A549 (cell line): Measurements from ENCODE around the gene CARMIL1. TPM values are rescaled to one million over a fixed set of nuclear protein-coding genes. Genes with fewer than 3 reads are reported as not detected.

Experiments used
- ATAC-seq, 2 experiments: fragments of 200-7000 bp in 1 of 2; fragments of >200 bp in 1 of 2; cut with Nextera tagmentation in 1 of 2; cut with Tn5 transposase in 1 of 2; 3 replicates each; pipeline versions ENCODE4 v1.8.0 to v1.9.1; 2018 to 2020; ENCODE audit warnings: mild to moderate bottlenecking in 1 of 2, moderate library complexity in 1 of 2
- CTCF ChIA-PET: fragments of 300-600 bp; sonication (Branson Sonifier 250); formaldehyde crosslinking; extraction: SDS; loops from one replicate; lab custom pipeline; 2021; ENCODE audit warnings: antibody characterized with exemption, inconsistent platforms; lab: Yijun Ruan, JAX
- POLR2A ChIA-PET: fragments of 350-600 bp; formaldehyde crosslinking; extraction: SDS; loops from one replicate; lab custom pipeline; 2021; ENCODE audit warnings: antibody characterized with exemption, inconsistent platforms; lab: Yijun Ruan, JAX
- DNase-seq, 2 experiments: peaks; one replicate each; pipeline versions ENCODE4 v3.0.0 to v3.0.0-alpha.2; 2011 to 2016; ENCODE audit warnings: low read depth in 1 of 2, low spot score in 1 of 2
- FAIRE-seq: peaks from 2 replicates; lab custom pipeline; 2011; peaks lifted over from hg19 to GRCh38; lab: Jason Lieb, UNC
- H3K27ac ChIP-seq, 2 experiments: fragments of >200 bp; sonication (Bioruptor Twin); formaldehyde crosslinking; 3 replicates each; pipeline ENCODE4 v1.5.1; 2016 to 2017
- H3K4me1 ChIP-seq: fragments of >200 bp; sonication (Bioruptor Twin); formaldehyde crosslinking; 3 replicates; pipeline ENCODE4 v1.6.1; 2016
- H3K4me2 ChIP-seq: fragments of >200 bp; sonication (Bioruptor Twin); formaldehyde crosslinking; 3 replicates; pipeline ENCODE4 v1.6.1; 2016
- H3K4me3 ChIP-seq: fragments of >200 bp; sonication (Bioruptor Twin); formaldehyde crosslinking; 3 replicates; pipeline ENCODE4 v1.5.1; 2016
- H3K9me3 ChIP-seq: fragments of >200 bp; sonication (Bioruptor Twin); formaldehyde crosslinking; 3 replicates; pipeline ENCODE4 v1.6.1; 2016
- BHLHE40 ChIP-seq: IDR thresholded peaks from 2 replicates; pipeline ENCODE4 v1.6.1; 2012; ENCODE audit warnings: low read depth, low read length, inconsistent platforms
- CBX2 ChIP-seq: fragments of 200-600 bp; sonication (generic); IDR thresholded peaks from 2 replicates; pipeline ENCODE4 v1.6.1; 2016; ENCODE audit warnings: low read depth, mild to moderate bottlenecking, borderline replicate concordance
- CHD2 ChIP-seq: fragments of 150-350 bp; IDR thresholded peaks from 2 replicates; pipeline ENCODE4 v1.6.1; 2014; ENCODE audit warnings: low read length; ENCODE audit not compliant: partially characterized antibody
- CHD4 ChIP-seq: fragments of 200-600 bp; sonication (generic); IDR thresholded peaks from 2 replicates; pipeline ENCODE4 v1.6.1; 2016; ENCODE audit warnings: antibody characterized with exemption, mild to moderate bottlenecking, borderline replicate concordance
- EHMT2 ChIP-seq: fragments of 200-600 bp; sonication (generic); IDR thresholded peaks from 2 replicates; pipeline ENCODE4 v1.6.1; 2016; ENCODE audit warnings: antibody characterized with exemption, low read depth, mild to moderate bottlenecking, moderate library complexity
- FOSB ChIP-seq: fragments of 250-450 bp; sonication (Bioruptor Pico); IDR thresholded peaks from 2 replicates; pipeline ENCODE4 v1.5.0; 2020; ENCODE audit warnings: mild to moderate bottlenecking, moderate library complexity
- FOSL2 ChIP-seq, 2 experiments: fragments of 450-650 bp in 1 of 2; fragments of >200 bp in 1 of 2; sonication (Bioruptor Twin) in 1 of 2; formaldehyde crosslinking; IDR thresholded peaks; 2 replicates each; pipeline versions ENCODE4 v1.5.0 to v1.6.1; 2016 to 2020; ENCODE audit warnings: mild to moderate bottlenecking in 1 of 2, moderate library complexity in 1 of 2
- FOXS1 ChIP-seq: fragments of 250-450 bp; sonication (Bioruptor Pico); IDR thresholded peaks from 2 replicates; pipeline ENCODE4 v1.5.0; 2020; ENCODE audit warnings: mild to moderate bottlenecking, moderate library complexity
- GATA3 ChIP-seq: IDR thresholded peaks from 2 replicates; pipeline ENCODE4 v1.6.1; 2012; ENCODE audit warnings: borderline replicate concordance
- HDAC2 ChIP-seq: fragments of 200-600 bp; sonication (generic); IDR thresholded peaks from 2 replicates; pipeline ENCODE4 v1.6.1; 2016
- JUNB ChIP-seq: fragments of >200 bp; sonication (Bioruptor Twin); formaldehyde crosslinking; IDR thresholded peaks from 2 replicates; pipeline ENCODE4 v1.6.1; 2016
- MAFK ChIP-seq: fragments of 450-650 bp; IDR thresholded peaks from 2 replicates; pipeline ENCODE4 v1.6.1; 2014; ENCODE audit not compliant: partially characterized antibody
- NR3C1 ChIP-seq: fragments of >200 bp; sonication (Bioruptor Twin); formaldehyde crosslinking; IDR thresholded peaks from 3 replicates; pipeline ENCODE4 v1.6.1; 2017
- PHF8 ChIP-seq: fragments of 200-600 bp; sonication (generic); IDR thresholded peaks from 2 replicates; pipeline ENCODE4 v1.6.1; 2016; ENCODE audit warnings: low read depth, mild to moderate bottlenecking, antibody characterized with exemption, moderate library complexity, borderline replicate concordance
- RAD21 ChIP-seq, 2 experiments: fragments of >200 bp in 1 of 2; sonication (Bioruptor Twin) in 1 of 2; formaldehyde crosslinking in 1 of 2; IDR thresholded peaks in 1 of 2; conservative IDR thresholded peaks in 1 of 2; 2 replicates in 1 of 2; 3 replicates in 1 of 2; pipeline ENCODE4 v1.6.1; 2012 to 2018; ENCODE audit warnings: inconsistent platforms in 1 of 2
- RFX5 ChIP-seq: fragments of 450-650 bp; IDR thresholded peaks from 2 replicates; pipeline ENCODE4 v1.7.1; 2014; ENCODE audit warnings: antibody characterized with exemption, mild to moderate bottlenecking, moderate library complexity
- SMC3 ChIP-seq: fragments of >200 bp; sonication (Bioruptor Twin); formaldehyde crosslinking; IDR thresholded peaks from 3 replicates; pipeline ENCODE4 v1.6.1; 2018; ENCODE audit warnings: inconsistent platforms
- SREBF2 ChIP-seq: fragments of 450-650 bp; IDR thresholded peaks from 2 replicates; pipeline ENCODE4 v1.6.1; 2014; ENCODE audit warnings: mild to moderate bottlenecking, moderate library complexity
- TP53 ChIP-seq: fragments of 250-450 bp; sonication (Bioruptor Pico); IDR thresholded peaks from 2 replicates; pipeline ENCODE4 v1.5.0; 2021; ENCODE audit warnings: mild to moderate bottlenecking, moderate library complexity
- ZC3H11A ChIP-seq: fragments of 450-650 bp; IDR thresholded peaks from 2 replicates; pipeline ENCODE4 v1.6.1; 2014; ENCODE audit warnings: antibody characterized with exemption, mild to moderate bottlenecking
- ZNF302 ChIP-seq: fragments of 250-450 bp; sonication (Bioruptor Pico); IDR thresholded peaks from 2 replicates; pipeline ENCODE4 v1.9.0; 2021; ENCODE audit warnings: inconsistent platforms, mild to moderate bottlenecking, moderate library complexity
- ZSCAN20 ChIP-seq: fragments of 250-450 bp; sonication (Bioruptor Pico); IDR thresholded peaks from 2 replicates; pipeline ENCODE4 v1.8.0; 2022; ENCODE audit warnings: mild to moderate bottlenecking, moderate library complexity
- WGBS: methylation state at CpG from one replicate; pipeline ENCODE4 v1.1.6; 2017; ENCODE audit errors: missing lambda C conversion rate; 5-methylcytosine and 5-hydroxymethylcytosine counted together
- polyA plus RNA-seq, 4 experiments: library from polyadenylated mRNA; depleted of rRNA in 3 of 4; stranded (reverse); fragments of >200 nt; fragmentation: RNase III in 1 of 4; extraction: RNeasy Plus Mini Kit Qiagen cat#74134 plus additional on column Dnase treatment in 1 of 4; gene quantifications; 2 replicates in 3 of 4; 3 replicates in 1 of 4; pipeline ENCODE4 v1.2.3, GENCODE V29; 2011 to 2017
- TF ChIP-seq, protein P1 (sequence below): fragments of >200 bp; sonication (Bioruptor Twin); formaldehyde crosslinking; IDR thresholded peaks from 3 replicates; pipeline ENCODE4 v1.6.1; 2016
- TF ChIP-seq, protein P2 (sequence below): fragments of 150-350 bp; IDR thresholded peaks from 2 replicates; pipeline ENCODE4 v1.6.1; 2014; ENCODE audit warnings: low read depth, mild to moderate bottlenecking, low read length
- TF ChIP-seq, protein P3 (sequence below): IDR thresholded peaks from 2 replicates; pipeline ENCODE4 v1.6.1; 2012; ENCODE audit warnings: low read depth, borderline replicate concordance
- TF ChIP-seq, protein P4 (sequence below): fragments of >200 bp; sonication (Bioruptor Twin); formaldehyde crosslinking; IDR thresholded peaks from 2 replicates; pipeline ENCODE4 v1.6.1; 2016
- TF ChIP-seq, protein P5 (sequence below): fragments of 250-450 bp; sonication (Bioruptor Pico); IDR thresholded peaks from 2 replicates; pipeline ENCODE4 v1.5.0; 2021; ENCODE audit warnings: mild to moderate bottlenecking, moderate library complexity, borderline replicate concordance

CARMIL1 gene
- polyA plus RNA-seq, 2 of the 4 experiments (the other 2 are of a cell fraction): 11.5 to 11.8 TPM

DNA sequence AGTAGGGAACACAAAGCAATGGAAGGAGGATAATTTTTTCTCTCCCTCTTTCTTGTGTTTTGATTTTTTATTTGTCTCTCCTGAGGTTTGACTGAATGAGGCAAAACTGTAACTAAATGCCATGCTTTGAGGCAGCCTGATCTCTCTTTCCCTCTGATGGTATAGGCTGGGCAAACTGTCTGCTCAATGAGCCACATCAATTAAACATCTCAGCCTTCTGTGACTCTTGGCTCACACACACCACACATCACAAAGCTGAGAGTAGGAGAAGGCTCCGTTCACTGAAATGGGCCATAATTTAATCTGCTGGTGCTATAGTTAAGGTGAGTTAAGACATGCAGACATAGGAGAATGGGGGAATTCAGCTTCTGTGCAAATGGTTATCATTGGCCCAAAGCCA is 344.7 kb downstream of the CARMIL1 start:
- no peak overlapping the region for H3K4me3 ChIP-seq
- POLR2A ChIA-PET: no interaction called here
- TF ChIP-seq EHMT2 (no peak), JUNB (no peak), CHD4 (no peak), BHLHE40 (no peak), SREBF2 (no peak), SMC3 (no peak), ZSCAN20 (CRISPR knock-in tag) (no peak), GATA3 (no peak), HDAC2 (no peak), CBX2 (no peak), CHD2 (no peak), PHF8 (no peak), NR3C1 (no peak), FOSB (CRISPR knock-in tag) (no peak)
- TF ChIP-seq, all 56 proteins: peak for 0
- CTCF ChIA-PET: no interaction called here
- WGBS: 91% methylated on average over 1 of the region's 1 CpG
- DNase-seq: no peak
- no peak for FAIRE-seq
- no peak for ATAC-seq
- no peaks in the 10 kb centered on the region for H3K9me3 ChIP-seq
- no peak overlapping the region for H3K4me2 ChIP-seq
- no peaks in the 10 kb centered on the region for H3K4me1 ChIP-seq
- H3K27ac ChIP-seq: no peak overlapping the region

DNA sequence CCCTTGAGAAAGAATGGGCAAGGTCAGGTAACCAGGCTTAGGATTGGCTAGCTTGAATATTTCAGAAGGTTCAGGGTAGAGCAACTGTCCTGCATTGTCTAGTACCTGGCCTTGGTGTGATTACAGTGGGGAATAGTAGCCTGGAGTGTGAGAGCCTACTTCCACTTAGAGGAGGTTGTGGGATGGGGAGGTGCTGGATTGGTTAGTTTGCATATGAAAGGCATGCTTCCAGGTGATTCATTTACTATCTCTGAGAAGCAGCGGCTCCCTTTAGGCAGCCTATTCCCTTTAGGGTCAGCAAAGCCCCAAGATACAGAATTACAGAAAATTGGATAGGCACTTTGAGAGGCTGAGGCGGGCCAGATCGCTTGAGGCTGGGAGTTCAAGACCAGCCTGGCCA is 347.8 kb downstream of the CARMIL1 start:
- H3K27ac ChIP-seq: no peak overlapping the region
- no peak overlapping the region for H3K4me3 ChIP-seq
- H3K4me2 ChIP-seq: no peak overlapping the region
- POLR2A ChIA-PET: no interaction called here
- WGBS: 92% methylated on average over 3 of the region's 3 CpGs
- TF ChIP-seq CBX2: no peak
- TF ChIP-seq ZC3H11A: no peak
- no peak for TF ChIP-seq RAD21 (conservative IDR thresholded peaks at IDR 0.05 in 1 of 2, IDR thresholded peaks at IDR 0.05 in 1 of 2)
- TF ChIP-seq, protein P1, sequence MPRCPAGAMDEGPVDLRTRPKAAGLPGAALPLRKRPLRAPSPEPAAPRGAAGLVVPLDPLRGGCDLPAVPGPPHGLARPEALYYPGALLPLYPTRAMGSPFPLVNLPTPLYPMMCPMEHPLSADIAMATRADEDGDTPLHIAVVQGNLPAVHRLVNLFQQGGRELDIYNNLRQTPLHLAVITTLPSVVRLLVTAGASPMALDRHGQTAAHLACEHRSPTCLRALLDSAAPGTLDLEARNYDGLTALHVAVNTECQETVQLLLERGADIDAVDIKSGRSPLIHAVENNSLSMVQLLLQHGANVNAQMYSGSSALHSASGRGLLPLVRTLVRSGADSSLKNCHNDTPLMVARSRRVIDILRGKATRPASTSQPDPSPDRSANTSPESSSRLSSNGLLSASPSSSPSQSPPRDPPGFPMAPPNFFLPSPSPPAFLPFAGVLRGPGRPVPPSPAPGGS: no peak
- no peak for TF ChIP-seq BHLHE40
- TF ChIP-seq TP53 (CRISPR knock-in tag): no peak
- no peak for TF ChIP-seq CHD2
- TF ChIP-seq, protein P2, sequence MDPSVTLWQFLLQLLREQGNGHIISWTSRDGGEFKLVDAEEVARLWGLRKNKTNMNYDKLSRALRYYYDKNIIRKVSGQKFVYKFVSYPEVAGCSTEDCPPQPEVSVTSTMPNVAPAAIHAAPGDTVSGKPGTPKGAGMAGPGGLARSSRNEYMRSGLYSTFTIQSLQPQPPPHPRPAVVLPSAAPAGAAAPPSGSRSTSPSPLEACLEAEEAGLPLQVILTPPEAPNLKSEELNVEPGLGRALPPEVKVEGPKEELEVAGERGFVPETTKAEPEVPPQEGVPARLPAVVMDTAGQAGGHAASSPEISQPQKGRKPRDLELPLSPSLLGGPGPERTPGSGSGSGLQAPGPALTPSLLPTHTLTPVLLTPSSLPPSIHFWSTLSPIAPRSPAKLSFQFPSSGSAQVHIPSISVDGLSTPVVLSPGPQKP: no peak
- TF ChIP-seq, protein P3, sequence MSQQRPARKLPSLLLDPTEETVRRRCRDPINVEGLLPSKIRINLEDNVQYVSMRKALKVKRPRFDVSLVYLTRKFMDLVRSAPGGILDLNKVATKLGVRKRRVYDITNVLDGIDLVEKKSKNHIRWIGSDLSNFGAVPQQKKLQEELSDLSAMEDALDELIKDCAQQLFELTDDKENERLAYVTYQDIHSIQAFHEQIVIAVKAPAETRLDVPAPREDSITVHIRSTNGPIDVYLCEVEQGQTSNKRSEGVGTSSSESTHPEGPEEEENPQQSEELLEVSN: no peak
- TF ChIP-seq RFX5: no peak
- no peak for TF ChIP-seq FOSL2 (IDR thresholded peaks at IDR 0.05)
- TF ChIP-seq FOSL2 (CRISPR knock-in tag; IDR thresholded peaks at IDR 0.05): no peak
- no peak for TF ChIP-seq ZNF302 (CRISPR knock-in tag)
- TF ChIP-seq, protein P4, sequence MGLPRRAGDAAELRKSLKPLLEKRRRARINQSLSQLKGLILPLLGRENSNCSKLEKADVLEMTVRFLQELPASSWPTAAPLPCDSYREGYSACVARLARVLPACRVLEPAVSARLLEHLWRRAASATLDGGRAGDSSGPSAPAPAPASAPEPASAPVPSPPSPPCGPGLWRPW: no peak
- no peak for TF ChIP-seq NR3C1
- no peak for TF ChIP-seq FOXS1 (CRISPR knock-in tag)
- TF ChIP-seq, protein P5, sequence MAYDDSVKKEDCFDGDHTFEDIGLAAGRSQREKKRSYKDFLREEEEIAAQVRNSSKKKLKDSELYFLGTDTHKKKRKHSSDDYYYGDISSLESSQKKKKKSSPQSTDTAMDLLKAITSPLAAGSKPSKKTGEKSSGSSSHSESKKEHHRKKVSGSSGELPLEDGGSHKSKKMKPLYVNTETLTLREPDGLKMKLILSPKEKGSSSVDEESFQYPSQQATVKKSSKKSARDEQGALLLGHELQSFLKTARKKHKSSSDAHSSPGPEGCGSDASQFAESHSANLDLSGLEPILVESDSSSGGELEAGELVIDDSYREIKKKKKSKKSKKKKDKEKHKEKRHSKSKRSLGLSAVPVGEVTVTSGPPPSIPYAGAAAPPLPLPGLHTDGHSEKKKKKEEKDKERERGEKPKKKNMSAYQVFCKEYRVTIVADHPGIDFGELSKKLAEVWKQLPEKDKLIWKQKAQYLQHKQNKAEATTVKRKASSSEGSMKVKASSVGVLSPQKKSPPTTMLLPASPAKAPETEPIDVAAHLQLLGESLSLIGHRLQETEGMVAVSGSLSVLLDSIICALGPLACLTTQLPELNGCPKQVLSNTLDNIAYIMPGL: no peak
- TF ChIP-seq MAFK: no peak
- TF ChIP-seq CHD4: no peak
- FAIRE-seq (no peak), DNase-seq (no peak), ATAC-seq (no peak)
- H3K4me1 ChIP-seq: no peaks in the 10 kb centered on the region
- H3K9me3 ChIP-seq: no peaks in the 10 kb centered on the region
- CTCF ChIA-PET: interaction anchor here (0.9 kb wide), 1 partner anchor 93 kb away, joined by 3 read pairs; no protein-coding TSS in a partner anchor
